Middle frontal gyrus (tissue), 1 donor: ENCODE results near the gene GAPDH.
"Not testable (repeated sequence)": the region's sequence is repeated elsewhere in the genome, so short reads cannot be mapped to it uniquely, and the experiment has no call there.

Experiments
- DNase-seq: peaks from one replicate; pipeline ENCODE4 v3.0.0-alpha.2; 2015; ENCODE audit warnings: low spot score; ENCODE audit errors: extremely low spot score

GAPDH gene

GRCh38 chr12:6560501-6561205 is 26.3 kb downstream of the GAPDH start:
- no peak for DNase-seq

- no peak for DNase-seq
Measured at GRCh38 chr12:6562881-6563280, 28.6 kb downstream of the GAPDH start.

- no peak for DNase-seq
Measured at GRCh38 chr12:6563448-6564050, 29.2 kb downstream of the GAPDH start.

GRCh38 chr12:6567112-6567670 is 32.9 kb downstream of the GAPDH start:
- DNase-seq, result no peak

GRCh38 chr12:6569312-6569711 is 35.0 kb downstream of the GAPDH start:
- DNase-seq, result no peak

- DNase-seq, result no peak
Measured at GRCh38 chr12:6569786-6570185, 35.5 kb downstream of the GAPDH start.

- DNase-seq, result no peak
Measured at GRCh38 chr12:6570264-6570887, 36.1 kb downstream of the GAPDH start.

- no peak for DNase-seq
Measured at GRCh38 chr12:6573001-6573400, 38.7 kb downstream of the GAPDH start.

GRCh38 chr12:6574576-6575295 is 40.4 kb downstream of the GAPDH start:
- no peak for DNase-seq

- no peak for DNase-seq
Measured at GRCh38 chr12:6575648-6576047, 41.3 kb downstream of the GAPDH start.

GRCh38 chr12:6582196-6582595 is 47.9 kb downstream of the GAPDH start:
- DNase-seq, result no peak

GRCh38 chr12:6582959-6583358 is 48.6 kb downstream of the GAPDH start:
- DNase-seq, result no peak

GRCh38 chr12:6584293-6584692 is 50.0 kb downstream of the GAPDH start:
- no peak for DNase-seq

- DNase-seq, result not testable (repeated sequence)
Measured at GRCh38 chr12:6586569-6586968, 52.3 kb downstream of the GAPDH start.
